ENCODE measurements around the gene ACOX3. TPM values are rescaled to one million over a fixed set of nuclear protein-coding genes. Genes with fewer than 3 reads are reported as not detected.

ACOX3 gene
- total RNA-seq, 2 experiments from 2014 or later: 24.2 to 27.8 TPM

- no peak overlapping the region for H3K4me3 Mint-ChIP-seq
- TF ChIP-seq CTCF (IDR thresholded peaks at IDR 0.05): no peak
Observed at GRCh38 chr4:8391972-8392371, 48.6 kb downstream of the ACOX3 start.

GRCh38 chr4:8391071-8391470, 49.5 kb downstream of the ACOX3 start:
- ChIA-PET CTCF (interaction anchor here (1.1 to 2.4 kb wide), 3 partner anchors 12 to 214 kb away, joined by 4 to 12 read pairs (median 5); no protein-coding TSS in a partner anchor), POLR2A (interaction anchor here (1.2 kb wide), 1 partner anchor 49 kb away, joined by 3 read pairs; the partner anchor contains the start of genes ACOX3 and TRMT44)
- Mint-ChIP-seq H3K4me3 (no peak overlapping the region), H3K36me3 (ENCODE audit: low read depth) (peaks cover 13% of the 10 kb centered on the region), H3K4me1 (ENCODE audit: low read depth) (peaks cover 6% of the 10 kb centered on the region), H3K27ac (no peak overlapping the region), H3K27me3 (no peaks in the 10 kb centered on the region), H3K9me3 (no peaks in the 10 kb centered on the region)
- ATAC-seq (no peak), DNase-seq (no peak)
- intact Hi-C loops (cut with micrococcal nuclease): no loop called here
- TF ChIP-seq CTCF (IDR thresholded peaks at IDR 0.05): no peak

More at GRCh38 chr4:8391972-8392371, 48.6 kb downstream of the ACOX3 start:
- DNase-seq: peak; percentile 29
- no peaks in the 10 kb centered on the region for H3K27me3 Mint-ChIP-seq
- no peak overlapping the region for H3K27ac Mint-ChIP-seq
- H3K4me1 Mint-ChIP-seq (ENCODE audit: low read depth): peaks cover 6% of the 10 kb centered on the region
- intact Hi-C loops (cut with micrococcal nuclease): no loop called here
- H3K36me3 Mint-ChIP-seq (ENCODE audit: low read depth): peaks cover 13% of the 10 kb centered on the region
- ChIA-PET POLR2A (interaction anchor here (1.2 kb wide), 1 partner anchor 48 kb away, joined by 3 read pairs; the partner anchor contains the start of genes ACOX3 and TRMT44), CTCF (interaction anchor here (1.1 to 2.4 kb wide), 3 partner anchors 11 to 215 kb away, joined by 4 to 12 read pairs (median 5); no protein-coding TSS in a partner anchor)
- H3K9me3 Mint-ChIP-seq: no peaks in the 10 kb centered on the region
- no peak for ATAC-seq

- no peak for TF ChIP-seq CTCF (IDR thresholded peaks at IDR 0.05)
- Mint-ChIP-seq H3K9me3 (no peaks in the 10 kb centered on the region), H3K27ac (no peak overlapping the region), H3K4me1 (ENCODE audit: low read depth) (peaks cover 6% of the 10 kb centered on the region), H3K27me3 (no peaks in the 10 kb centered on the region), H3K36me3 (ENCODE audit: low read depth) (peaks cover 15% of the 10 kb centered on the region), H3K4me3 (no peak overlapping the region)
- POLR2A ChIA-PET: interaction anchor here (1.2 kb wide), 1 partner anchor 50 kb away, joined by 3 read pairs; the partner anchor contains the start of genes ACOX3 and TRMT44
- CTCF ChIA-PET: interaction anchor here (2.4 kb wide), 1 partner anchor 12 kb away, joined by 12 read pairs; no protein-coding TSS in a partner anchor
- intact Hi-C loops (cut with micrococcal nuclease): no loop called here
- ATAC-seq: no peak
- DNase-seq: no peak
Observed at GRCh38 chr4:8390577-8390976, 49.9 kb downstream of the ACOX3 start.

- Mint-ChIP-seq H3K27ac (no peak overlapping the region), H3K36me3 (ENCODE audit: low read depth) (peaks cover 14% of the 10 kb centered on the region), H3K27me3 (no peaks in the 10 kb centered on the region), H3K9me3 (no peaks in the 10 kb centered on the region), H3K4me1 (ENCODE audit: low read depth) (peaks cover 6% of the 10 kb centered on the region), H3K4me3 (no peak overlapping the region)
- CTCF ChIA-PET: no interaction called here
- ATAC-seq: no peak
- DNase-seq: no peak
- intact Hi-C loops (cut with micrococcal nuclease): no loop called here
- POLR2A ChIA-PET: no interaction called here
- no peak for TF ChIP-seq CTCF (IDR thresholded peaks at IDR 0.05)
Observed at GRCh38 chr4:8388528-8388870, 52.0 kb downstream of the ACOX3 start.

- CTCF ChIA-PET: no interaction called here
- Mint-ChIP-seq H3K4me1 (ENCODE audit: low read depth) (peaks cover 6% of the 10 kb centered on the region), H3K4me3 (no peak overlapping the region), H3K27ac (no peak overlapping the region), H3K27me3 (no peaks in the 10 kb centered on the region), H3K9me3 (no peaks in the 10 kb centered on the region), H3K36me3 (ENCODE audit: low read depth) (peaks cover 14% of the 10 kb centered on the region)
- DNase-seq (no peak), ATAC-seq (no peak)
- intact Hi-C loops (cut with micrococcal nuclease): no loop called here
- TF ChIP-seq CTCF (IDR thresholded peaks at IDR 0.05): no peak
- POLR2A ChIA-PET: no interaction called here
Observed at GRCh38 chr4:8387615-8388527, 52.7 kb downstream of the ACOX3 start.

All from activated CD8-positive, alpha-beta T cell treated with anti-CD3 and anti-CD28 coated beads for 36 hours (primary cell).